ENCODE measurements around the gene PDE7B.

Gene PDE7B

DNA sequence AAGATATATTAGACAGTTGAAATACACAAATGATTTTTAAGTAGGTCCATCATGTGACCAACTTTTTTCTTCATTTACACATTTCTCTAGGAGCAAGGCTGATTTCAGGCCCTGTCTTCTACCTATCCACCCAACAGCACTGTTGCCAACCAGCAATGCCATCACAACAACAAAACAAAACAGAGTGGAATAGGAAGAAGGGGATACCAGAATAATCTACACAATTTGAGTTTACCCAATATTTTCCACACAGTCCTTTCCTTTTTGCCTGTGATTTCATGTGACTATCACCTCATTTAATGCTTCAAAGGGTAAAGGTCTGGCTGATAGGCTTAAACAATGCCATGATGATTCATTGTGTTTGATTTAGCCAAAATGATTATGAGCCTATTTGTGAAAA, 303.7 kb downstream of the PDE7B start:
- Histone ChIP-seq H3K4me1 (ENCODE audit: control insufficient read depth in 1 of 2, insufficient read depth in 2 of 2, low read length in 2 of 2) (no peaks in the 10 kb centered on the region), H3K27me3 (ENCODE audit: control insufficient read depth in 1 of 2, insufficient read depth in 2 of 2, low read length in 2 of 2) (no peaks in the 10 kb centered on the region), H3K4me3 (ENCODE audit: low read depth in 1 of 2, low read length in 2 of 2) (no peak overlapping the region), H3K9ac (ENCODE audit: low read depth in 1 of 2, low read length in 2 of 2) (no peak overlapping the region), H3K36me3 (ENCODE audit: control insufficient read depth in 1 of 2, insufficient read depth in 2 of 2, low read length in 2 of 2) (peaks cover 4 to 7% of the 10 kb centered on the region in 2 donors), H3K27ac (ENCODE audit: low read depth, low read length) (no peak overlapping the region), H3K9me3 (ENCODE audit: control insufficient read depth in 1 of 2, low read length in 2 of 2) (no peaks in the 10 kb centered on the region)

DNA sequence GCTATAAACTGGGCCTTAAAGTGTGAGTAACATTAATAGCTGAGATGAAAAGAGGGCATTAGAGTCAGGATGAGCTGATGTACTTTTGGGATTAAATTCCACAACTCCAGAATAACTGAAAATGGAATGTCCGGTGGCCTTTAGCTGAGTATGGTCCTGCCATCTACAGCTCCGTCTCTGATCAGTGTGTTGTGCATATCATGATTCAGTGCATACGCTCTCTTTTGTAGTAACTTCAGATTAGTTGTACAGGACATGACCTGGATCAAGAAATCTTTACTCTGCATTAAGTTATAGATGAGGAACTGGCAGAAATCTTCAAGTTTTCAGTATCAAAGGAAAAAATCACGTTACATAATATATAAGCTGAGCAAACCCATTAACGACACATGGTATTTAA, 306.2 kb downstream of the PDE7B start:
- Histone ChIP-seq H3K4me1 (ENCODE audit: control insufficient read depth in 1 of 2, insufficient read depth in 2 of 2, low read length in 2 of 2) (no peaks in the 10 kb centered on the region), H3K36me3 (ENCODE audit: control insufficient read depth in 1 of 2, insufficient read depth in 2 of 2, low read length in 2 of 2) (peaks cover 4 to 7% of the 10 kb centered on the region in 2 donors), H3K9me3 (ENCODE audit: control insufficient read depth in 1 of 2, low read length in 2 of 2) (no peaks in the 10 kb centered on the region), H3K27ac (ENCODE audit: low read depth, low read length) (no peak overlapping the region), H3K4me3 (ENCODE audit: low read depth in 1 of 2, low read length in 2 of 2) (no peak overlapping the region), H3K27me3 (ENCODE audit: control insufficient read depth in 1 of 2, insufficient read depth in 2 of 2, low read length in 2 of 2) (no peaks in the 10 kb centered on the region), H3K9ac (ENCODE audit: low read depth in 1 of 2, low read length in 2 of 2) (no peak overlapping the region)

DNA sequence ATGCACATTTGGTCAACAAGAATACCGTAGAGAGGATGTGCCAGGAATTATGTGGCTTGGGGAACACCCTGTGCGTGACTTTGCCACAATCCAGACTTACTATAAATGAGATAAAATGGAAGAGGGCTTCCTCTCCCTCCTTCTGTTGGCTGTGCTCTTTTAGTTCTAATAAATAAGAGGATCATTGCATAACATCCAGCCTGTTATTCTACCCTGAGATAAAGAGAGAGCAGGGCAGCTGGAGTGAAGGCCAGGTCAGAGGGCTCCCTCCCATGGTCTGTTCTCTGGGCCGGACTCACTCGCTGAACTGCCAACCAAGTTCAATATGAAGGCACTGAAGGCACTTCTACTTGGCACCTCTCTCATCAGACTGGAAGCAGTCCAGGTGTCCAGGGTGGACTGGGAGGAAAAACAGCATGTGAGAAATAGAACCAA, 306.9 kb downstream of the PDE7B start:
- Histone ChIP-seq H3K27me3 (ENCODE audit: control insufficient read depth in 1 of 2, insufficient read depth in 2 of 2, low read length in 2 of 2) (no peaks in the 10 kb centered on the region), H3K36me3 (ENCODE audit: control insufficient read depth in 1 of 2, insufficient read depth in 2 of 2, low read length in 2 of 2) (peaks cover 4 to 7% of the 10 kb centered on the region in 2 donors), H3K4me3 (ENCODE audit: low read depth in 1 of 2, low read length in 2 of 2) (no peak overlapping the region), H3K9ac (ENCODE audit: low read depth in 1 of 2, low read length in 2 of 2) (no peak overlapping the region), H3K9me3 (ENCODE audit: control insufficient read depth in 1 of 2, low read length in 2 of 2) (no peaks in the 10 kb centered on the region), H3K27ac (ENCODE audit: low read depth, low read length) (no peak overlapping the region), H3K4me1 (ENCODE audit: control insufficient read depth in 1 of 2, insufficient read depth in 2 of 2, low read length in 2 of 2) (no peaks in the 10 kb centered on the region)

DNA sequence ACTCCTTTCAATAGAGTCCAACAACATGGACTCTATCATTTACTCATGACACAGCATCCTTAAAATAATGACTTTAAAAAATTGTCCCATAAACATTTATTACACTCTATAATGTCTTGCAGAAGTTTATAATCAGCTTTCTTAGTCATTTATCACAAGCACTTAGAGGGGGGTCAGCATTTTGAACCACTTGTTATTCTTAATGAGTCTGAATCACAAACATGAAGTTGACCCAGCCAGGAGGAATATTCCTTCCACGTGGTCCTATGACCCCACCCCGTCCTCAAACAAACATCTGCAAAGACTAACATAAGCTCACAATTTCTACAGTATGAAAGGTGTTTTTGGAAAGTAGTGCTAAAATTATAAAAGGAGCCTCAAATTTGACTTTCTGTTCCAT, 307.5 kb downstream of the PDE7B start:
- Histone ChIP-seq H3K4me3 (ENCODE audit: low read depth in 1 of 2, low read length in 2 of 2) (no peak overlapping the region), H3K27me3 (ENCODE audit: control insufficient read depth in 1 of 2, insufficient read depth in 2 of 2, low read length in 2 of 2) (no peaks in the 10 kb centered on the region), H3K4me1 (ENCODE audit: control insufficient read depth in 1 of 2, insufficient read depth in 2 of 2, low read length in 2 of 2) (no peaks in the 10 kb centered on the region), H3K9me3 (ENCODE audit: control insufficient read depth in 1 of 2, low read length in 2 of 2) (no peaks in the 10 kb centered on the region), H3K9ac (ENCODE audit: low read depth in 1 of 2, low read length in 2 of 2) (no peak overlapping the region), H3K27ac (ENCODE audit: low read depth, low read length) (no peak overlapping the region), H3K36me3 (ENCODE audit: control insufficient read depth in 1 of 2, insufficient read depth in 2 of 2, low read length in 2 of 2) (peaks cover 4 to 6% of the 10 kb centered on the region in 2 donors)

DNA sequence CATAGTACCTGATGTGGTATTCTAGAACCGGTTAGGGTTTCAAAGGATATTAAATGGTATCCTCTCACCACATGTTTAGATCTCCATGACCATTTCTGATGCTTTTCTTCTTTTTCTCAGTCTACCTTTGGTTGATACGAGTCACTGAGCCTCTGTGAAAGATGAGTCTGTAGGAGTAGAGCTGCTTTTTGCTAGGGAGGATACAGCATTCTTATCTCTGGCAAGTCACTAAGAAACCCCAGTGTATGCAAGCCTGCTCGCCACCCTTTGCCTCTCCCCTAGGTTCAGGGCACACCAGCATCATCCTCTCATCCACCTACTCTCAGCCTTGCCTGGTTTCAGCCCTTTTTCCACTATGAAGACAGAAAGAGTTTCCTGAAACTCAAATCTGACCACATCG, 308.7 kb downstream of the PDE7B start:
- Histone ChIP-seq H3K9ac (ENCODE audit: low read depth in 1 of 2, low read length in 2 of 2) (no peak overlapping the region), H3K27me3 (ENCODE audit: control insufficient read depth in 1 of 2, insufficient read depth in 2 of 2, low read length in 2 of 2) (no peaks in the 10 kb centered on the region), H3K27ac (ENCODE audit: low read depth, low read length) (no peak overlapping the region), H3K4me3 (ENCODE audit: low read depth in 1 of 2, low read length in 2 of 2) (no peak overlapping the region), H3K9me3 (ENCODE audit: control insufficient read depth in 1 of 2, low read length in 2 of 2) (no peaks in the 10 kb centered on the region), H3K4me1 (ENCODE audit: control insufficient read depth in 1 of 2, insufficient read depth in 2 of 2, low read length in 2 of 2) (no peaks in the 10 kb centered on the region), H3K36me3 (ENCODE audit: control insufficient read depth in 1 of 2, insufficient read depth in 2 of 2, low read length in 2 of 2) (peaks cover 3 to 4% of the 10 kb centered on the region in 2 donors)

DNA sequence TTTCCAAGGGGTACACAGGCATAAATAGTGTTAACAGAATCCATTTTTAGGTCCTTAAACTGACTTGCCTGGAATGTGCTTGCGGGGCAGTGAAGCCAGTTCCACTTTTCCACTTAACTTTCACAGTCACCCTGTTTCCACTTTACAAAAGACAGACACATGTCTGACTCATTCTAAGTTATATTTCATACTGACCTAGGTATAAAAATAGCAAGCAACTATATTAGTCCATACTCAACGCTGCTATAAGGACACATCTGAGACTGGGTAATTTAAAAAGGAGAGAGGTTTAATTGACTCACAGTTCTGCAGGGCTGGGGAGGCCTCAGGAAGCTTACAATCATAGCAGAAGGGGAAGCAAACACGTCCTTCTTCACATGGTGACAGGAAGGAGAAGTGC, 310.4 kb downstream of the PDE7B start:
- Histone ChIP-seq H3K4me1 (ENCODE audit: control insufficient read depth in 1 of 2, insufficient read depth in 2 of 2, low read length in 2 of 2) (no peaks in the 10 kb centered on the region), H3K36me3 (ENCODE audit: control insufficient read depth in 1 of 2, insufficient read depth in 2 of 2, low read length in 2 of 2) (peaks cover 0 to 3% of the 10 kb centered on the region in 2 donors), H3K9me3 (ENCODE audit: control insufficient read depth in 1 of 2, low read length in 2 of 2) (no peaks in the 10 kb centered on the region), H3K27me3 (ENCODE audit: control insufficient read depth in 1 of 2, insufficient read depth in 2 of 2, low read length in 2 of 2) (no peaks in the 10 kb centered on the region), H3K4me3 (ENCODE audit: low read depth in 1 of 2, low read length in 2 of 2) (no peak overlapping the region), H3K9ac (ENCODE audit: low read depth in 1 of 2, low read length in 2 of 2) (no peak overlapping the region), H3K27ac (ENCODE audit: low read depth, low read length) (no peak overlapping the region)

DNA sequence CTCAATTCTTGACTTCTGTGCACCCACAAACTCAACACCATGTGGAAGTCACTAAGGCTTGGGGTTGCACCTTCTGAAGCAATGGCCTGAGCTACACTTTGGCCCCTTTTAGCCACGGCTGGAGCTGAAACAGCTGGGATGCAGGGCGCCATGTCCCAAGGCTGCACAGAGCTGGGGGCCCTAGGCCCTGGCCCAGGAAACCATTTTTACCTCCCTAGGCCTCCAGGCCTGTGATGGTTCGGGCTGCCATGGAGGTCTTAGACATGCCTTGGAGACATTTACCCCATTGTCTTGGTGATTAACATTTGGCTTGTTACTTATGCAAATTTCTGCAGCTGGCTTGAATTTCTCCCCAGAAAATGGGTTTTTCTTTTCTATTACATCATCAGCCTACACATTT, 311.8 kb downstream of the PDE7B start:
- no peaks in the 10 kb centered on the region for H3K9me3 ChIP-seq (ENCODE audit: control insufficient read depth in 1 of 2, low read length in 2 of 2)
- H3K27me3 ChIP-seq (ENCODE audit: control insufficient read depth in 1 of 2, insufficient read depth in 2 of 2, low read length in 2 of 2) = no peaks in the 10 kb centered on the region
- no peaks in the 10 kb centered on the region for H3K4me1 ChIP-seq (ENCODE audit: control insufficient read depth in 1 of 2, insufficient read depth in 2 of 2, low read length in 2 of 2)
- no peak overlapping the region for H3K9ac ChIP-seq (ENCODE audit: low read depth in 1 of 2, low read length in 2 of 2)
- no peak overlapping the region for H3K4me3 ChIP-seq (ENCODE audit: low read depth in 1 of 2, low read length in 2 of 2)
- H3K36me3 ChIP-seq (ENCODE audit: control insufficient read depth in 1 of 2, insufficient read depth in 2 of 2, low read length in 2 of 2) = peaks cover 0 to 3% of the 10 kb centered on the region in 2 donors
- H3K27ac ChIP-seq (ENCODE audit: low read depth, low read length) = no peak overlapping the region

DNA sequence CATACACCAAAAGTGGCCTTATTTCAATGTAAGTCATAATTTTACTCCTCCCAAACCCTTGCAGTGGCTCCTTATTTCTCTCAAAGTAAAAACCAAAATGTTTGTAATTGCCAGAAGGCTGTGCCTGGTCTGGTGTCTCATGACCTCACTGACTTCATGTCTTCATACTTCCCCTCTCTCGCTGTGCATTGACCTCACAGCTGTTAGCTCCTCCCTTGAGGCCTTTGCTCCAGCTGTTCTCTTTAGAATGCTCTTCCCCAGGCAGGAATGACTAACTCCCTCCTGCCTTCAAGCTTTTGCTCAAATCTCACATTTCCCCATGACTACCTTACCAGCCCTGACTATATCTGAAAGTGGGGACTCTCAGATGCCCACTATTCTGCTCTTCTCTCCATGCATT, 315.3 kb downstream of the PDE7B start:
- peaks cover 0 to 3% of the 10 kb centered on the region in 2 donors for H3K36me3 ChIP-seq (ENCODE audit: control insufficient read depth in 1 of 2, insufficient read depth in 2 of 2, low read length in 2 of 2)
- H3K9me3 ChIP-seq (ENCODE audit: control insufficient read depth in 1 of 2, low read length in 2 of 2) = no peaks in the 10 kb centered on the region
- H3K4me1 ChIP-seq (ENCODE audit: control insufficient read depth in 1 of 2, insufficient read depth in 2 of 2, low read length in 2 of 2) = no peaks in the 10 kb centered on the region
- no peak overlapping the region for H3K4me3 ChIP-seq (ENCODE audit: low read depth in 1 of 2, low read length in 2 of 2)
- no peaks in the 10 kb centered on the region for H3K27me3 ChIP-seq (ENCODE audit: control insufficient read depth in 1 of 2, insufficient read depth in 2 of 2, low read length in 2 of 2)
- no peak overlapping the region for H3K9ac ChIP-seq (ENCODE audit: low read depth in 1 of 2, low read length in 2 of 2)
- no peak overlapping the region for H3K27ac ChIP-seq (ENCODE audit: low read depth, low read length)

DNA sequence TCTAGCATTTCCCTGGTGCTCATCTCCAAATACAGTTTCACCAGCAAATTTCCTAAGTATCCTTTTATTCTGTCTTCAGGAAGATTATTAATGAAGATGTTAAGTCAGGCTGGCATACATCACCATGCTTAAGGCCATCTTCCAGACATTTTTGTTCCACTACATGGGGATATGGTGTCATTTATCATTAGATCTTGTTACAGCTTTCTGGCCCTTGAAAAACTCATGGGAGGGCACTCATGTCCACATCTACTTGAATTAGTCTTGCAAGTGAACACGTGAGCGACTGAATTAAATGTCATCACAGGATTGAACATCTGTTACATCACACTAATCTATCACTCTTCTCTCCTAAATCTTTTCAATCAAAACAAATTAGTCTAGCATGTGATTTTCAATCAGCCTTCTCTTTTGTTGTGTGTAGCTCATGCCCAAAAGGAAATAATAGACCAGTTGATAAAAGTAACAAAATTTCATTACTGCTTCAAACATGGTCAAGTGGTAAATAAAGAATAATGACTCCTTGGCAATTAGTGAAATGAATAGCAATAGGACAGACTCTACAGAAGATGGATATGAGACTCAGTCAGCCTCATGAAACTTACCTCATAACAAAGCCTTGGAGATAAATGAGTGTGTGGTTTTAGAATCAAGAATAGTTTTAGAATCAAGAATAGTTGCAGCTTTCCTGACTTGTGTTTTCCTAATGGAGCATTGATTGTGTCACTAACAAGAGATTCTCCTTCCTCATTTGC, 318.1 kb downstream of the PDE7B start:
- H3K36me3 ChIP-seq (ENCODE audit: control insufficient read depth in 1 of 2, insufficient read depth in 2 of 2, low read length in 2 of 2) = peaks cover 0 to 3% of the 10 kb centered on the region in 2 donors
- no peaks in the 10 kb centered on the region for H3K27me3 ChIP-seq (ENCODE audit: control insufficient read depth in 1 of 2, insufficient read depth in 2 of 2, low read length in 2 of 2)
- no peaks in the 10 kb centered on the region for H3K4me1 ChIP-seq (ENCODE audit: control insufficient read depth in 1 of 2, insufficient read depth in 2 of 2, low read length in 2 of 2)
- no peak overlapping the region for H3K27ac ChIP-seq (ENCODE audit: low read depth, low read length)
- no peaks in the 10 kb centered on the region for H3K9me3 ChIP-seq (ENCODE audit: control insufficient read depth in 1 of 2, low read length in 2 of 2)
- H3K4me3 ChIP-seq (ENCODE audit: low read depth in 1 of 2, low read length in 2 of 2) = no peak overlapping the region
- H3K9ac ChIP-seq (ENCODE audit: low read depth in 1 of 2, low read length in 2 of 2) = no peak overlapping the region

DNA sequence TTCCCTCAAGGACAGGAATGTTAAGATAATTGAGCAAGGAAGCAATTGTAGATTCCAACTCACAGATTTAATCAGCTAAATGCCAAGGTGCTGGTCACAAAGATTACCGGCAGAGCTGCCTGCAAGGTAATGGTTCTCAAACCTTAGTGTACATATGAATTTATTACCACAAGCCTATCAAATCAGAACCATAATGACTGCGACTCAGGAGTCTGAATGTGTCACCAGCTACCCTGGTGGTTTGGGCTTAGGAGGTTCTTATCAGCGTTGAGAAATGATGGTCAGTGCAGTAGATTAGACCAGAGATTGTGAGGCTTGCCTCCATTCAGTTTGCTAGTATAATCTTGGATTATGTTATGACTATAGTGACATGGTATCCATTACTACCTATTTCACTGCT, 319.7 kb downstream of the PDE7B start:
- H3K9me3 ChIP-seq (ENCODE audit: control insufficient read depth in 1 of 2, low read length in 2 of 2) = no peaks in the 10 kb centered on the region
- H3K27ac ChIP-seq (ENCODE audit: low read depth, low read length) = no peak overlapping the region
- H3K4me3 ChIP-seq (ENCODE audit: low read depth in 1 of 2, low read length in 2 of 2) = no peak overlapping the region
- H3K4me1 ChIP-seq (ENCODE audit: control insufficient read depth in 1 of 2, insufficient read depth in 2 of 2, low read length in 2 of 2) = no peaks in the 10 kb centered on the region
- peaks cover 0 to 3% of the 10 kb centered on the region in 2 donors for H3K36me3 ChIP-seq (ENCODE audit: control insufficient read depth in 1 of 2, insufficient read depth in 2 of 2, low read length in 2 of 2)
- H3K9ac ChIP-seq (ENCODE audit: low read depth in 1 of 2, low read length in 2 of 2) = no peak overlapping the region
- no peaks in the 10 kb centered on the region for H3K27me3 ChIP-seq (ENCODE audit: control insufficient read depth in 1 of 2, insufficient read depth in 2 of 2, low read length in 2 of 2)

All from duodenal mucosa (tissue), 2 donors.